ENCODE results near the gene ARHGEF19.
A peak's percentile ranks its signal among the peaks of the same experiment; 100 is the strongest.
"Not testable (repeated sequence)": the region's sequence is repeated elsewhere in the genome, so short reads cannot be mapped to it uniquely, and the experiment has no call there.

Gene ARHGEF19

GRCh38 chr1:16243936-16244649 lies 31.6 kb upstream of the ARHGEF19 start:
- peak; percentile 79 for DNase-seq

- no peak for DNase-seq
Measured at GRCh38 chr1:16243215-16243610, 30.8 kb upstream of the ARHGEF19 start.

- DNase-seq = no peak
Measured at GRCh38 chr1:16242556-16243214, 30.2 kb upstream of the ARHGEF19 start.

- no peak for DNase-seq
Measured at GRCh38 chr1:16241221-16241708, 28.8 kb upstream of the ARHGEF19 start.

- no peak for DNase-seq
Measured at GRCh38 chr1:16239972-16240491, 27.6 kb upstream of the ARHGEF19 start.

GRCh38 chr1:16237343-16237830 lies 24.9 kb upstream of the ARHGEF19 start:
- DNase-seq = no peak

GRCh38 chr1:16236511-16237342 lies 24.3 kb upstream of the ARHGEF19 start, which contains the start of gene CPLANE2:
Gene CPLANE2, minus strand, starts transcription at chr1:16237183. Its CDS starts 441 bp downstream, at chr1:16236742.
- DNase-seq = peak; percentile 96

GRCh38 chr1:16235944-16236510 lies 23.6 kb upstream of the ARHGEF19 start:
- DNase-seq = peak; percentile 60

- no peak for DNase-seq
Measured at GRCh38 chr1:16235347-16235746, 22.9 kb upstream of the ARHGEF19 start.

- no peak for DNase-seq
Measured at GRCh38 chr1:16233431-16233830, 21.0 kb upstream of the ARHGEF19 start.

GRCh38 chr1:16232316-16232710 lies 19.9 kb upstream of the ARHGEF19 start:
- no peak for DNase-seq

GRCh38 chr1:16231331-16232315 lies 19.2 kb upstream of the ARHGEF19 start:
- DNase-seq = no peak

- DNase-seq = no peak
Measured at GRCh38 chr1:16230744-16231143, 18.3 kb upstream of the ARHGEF19 start.

GRCh38 chr1:16229976-16230740 lies 17.7 kb upstream of the ARHGEF19 start:
- no peak for DNase-seq

GRCh38 chr1:16226490-16227179 lies 14.2 kb upstream of the ARHGEF19 start:
- DNase-seq = no peak

- DNase-seq = no peak
Measured at GRCh38 chr1:16226129-16226489, 13.7 kb upstream of the ARHGEF19 start.

- no peak for DNase-seq
Measured at GRCh38 chr1:16224472-16224871, 12.0 kb upstream of the ARHGEF19 start.

- not testable (repeated sequence) for DNase-seq
Measured at GRCh38 chr1:16222716-16223115, 10.3 kb upstream of the ARHGEF19 start.

- no peak for DNase-seq
Measured at GRCh38 chr1:16221499-16221898, 9.0 kb upstream of the ARHGEF19 start.

- DNase-seq = no peak
Measured at GRCh38 chr1:16219968-16220500, 7.6 kb upstream of the ARHGEF19 start.

Data from CD4-positive, alpha-beta T cell treated with Interleukin-12 subunit alpha and Interleukin-12 subunit beta, for 1 hour (primary cell).